GM08714 (cell line): ENCODE results near the gene RBM4.
"Not testable (repeated sequence)": the region's sequence is repeated elsewhere in the genome, so short reads cannot be mapped to it uniquely, and the experiment has no call there.

ENCODE experiments used
- H3K4me3 ChIP-seq: fragments of 200-500 bp; sonication (Bioruptor generic); 2 replicates; pipeline ENCODE4 v1.5.1; 2014; ENCODE audit warnings: mild to moderate bottlenecking, low read length, inconsistent platforms
- ZNF274 ChIP-seq: IDR thresholded peaks from 2 replicates; pipeline ENCODE4 v1.6.1; 2012; ENCODE audit warnings: mild to moderate bottlenecking, low read depth, low read length

RBM4 gene

GRCh38 chr11:66638177-66639065, at the start of gene RBM4:
Gene RBM4, plus strand, starts transcription at chr11:66638703. Its CDS starts 1,009 bp downstream, at chr11:66639712.
- no peak for TF ChIP-seq ZNF274
- peak within 1 kb of the TSS; percentile 88 for H3K4me3 ChIP-seq

DNA sequence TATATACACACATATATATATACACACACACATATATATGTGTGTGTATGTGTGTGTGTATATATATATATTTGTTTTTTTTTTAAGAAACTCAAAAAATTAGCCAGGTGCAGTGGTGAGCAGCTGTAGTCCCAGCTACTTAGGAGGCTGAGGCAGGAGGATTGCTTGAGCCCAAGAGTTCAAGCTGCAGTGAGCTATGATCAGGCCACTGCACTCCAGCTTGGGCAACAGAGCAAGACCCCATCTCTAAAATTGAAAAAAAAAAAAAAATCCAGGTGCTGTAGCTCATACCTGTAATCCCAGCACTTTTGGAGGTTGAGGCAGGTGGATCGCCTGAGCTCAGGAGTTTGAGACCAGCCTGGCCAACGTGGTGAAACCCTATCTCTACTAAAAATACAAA, 49.2 kb upstream of the RBM4 start:
- H3K4me3 ChIP-seq, result not testable (repeated sequence)

- no peak overlapping the region for H3K4me3 ChIP-seq
- TF ChIP-seq ZNF274, result no peak
Observed at GRCh38 chr11:66589996-66590675, 48.4 kb upstream of the RBM4 start.

DNA sequence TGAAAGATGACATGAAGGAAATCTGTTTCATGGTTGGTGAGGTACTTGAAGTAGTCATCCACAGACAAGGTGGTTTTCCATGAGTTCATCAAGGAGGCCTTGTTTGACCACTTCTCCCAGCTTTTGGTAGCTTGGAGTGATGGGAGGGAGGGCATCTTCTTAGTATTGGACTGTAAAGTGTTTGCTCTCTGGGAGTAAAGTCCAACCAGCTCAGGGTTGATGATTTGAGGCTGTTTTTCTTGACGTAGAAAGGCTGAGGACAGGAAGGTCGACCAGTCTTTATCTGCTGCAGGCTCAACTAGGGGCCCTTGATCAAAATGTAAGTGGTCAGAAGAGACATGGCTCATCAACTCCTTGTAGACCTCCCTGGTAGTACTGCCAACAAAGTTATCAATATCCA, 47.3 kb upstream of the RBM4 start:
- no peak for TF ChIP-seq ZNF274
- H3K4me3 ChIP-seq, result no peak overlapping the region

- H3K4me3 ChIP-seq, result peak within 1 kb of the TSS; percentile 64
- TF ChIP-seq ZNF274, result no peak
Observed at GRCh38 chr11:66592457-66593302, 45.8 kb upstream of the RBM4 start, which contains the start of the genes CCDC87 and CCS. Gene CCDC87, minus strand, starts transcription at chr11:66593063. Its CDS starts 48 bp downstream, at chr11:66593015. Gene CCS, plus strand, starts transcription at chr11:66593185. Its CDS starts 77 bp downstream, at chr11:66593262.

- TF ChIP-seq ZNF274, result no peak
- peak overlapping the region; percentile 64 for H3K4me3 ChIP-seq
Observed at GRCh38 chr11:66593303-66593635, 45.2 kb upstream of the RBM4 start.

DNA sequence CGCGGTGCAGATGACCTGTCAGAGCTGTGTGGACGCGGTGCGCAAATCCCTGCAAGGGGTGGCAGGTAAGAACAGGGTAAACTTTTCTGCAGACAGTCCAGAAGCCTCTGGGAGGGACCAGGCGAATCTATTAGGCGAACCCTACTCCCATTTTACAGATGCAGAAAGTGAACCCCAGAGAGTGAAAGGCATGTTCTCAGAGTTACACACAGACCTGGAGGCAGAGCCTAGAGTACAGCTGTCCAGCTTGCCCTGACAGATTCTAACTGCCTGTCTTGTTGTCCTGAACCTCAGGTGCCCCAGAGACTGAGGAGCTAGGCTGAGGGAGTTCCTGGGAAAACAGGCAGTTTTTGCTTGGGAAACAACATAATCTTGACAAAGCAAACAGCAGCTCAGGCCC, 44.9 kb upstream of the RBM4 start:
- no peak for TF ChIP-seq ZNF274

GRCh38 chr11:66595245-66595904, 43.1 kb upstream of the RBM4 start:
- peak overlapping the region; percentile 1; the same call in 1 of the 2 replicates for H3K4me3 ChIP-seq
- TF ChIP-seq ZNF274, result no peak

More for the DNA sequence above, 44.9 kb upstream of the RBM4 start:
- peak overlapping the region; percentile 64 for H3K4me3 ChIP-seq

GRCh38 chr11:66598993-66599392, 39.5 kb upstream of the RBM4 start:
- no peak for TF ChIP-seq ZNF274
- H3K4me3 ChIP-seq, result no peak overlapping the region

DNA sequence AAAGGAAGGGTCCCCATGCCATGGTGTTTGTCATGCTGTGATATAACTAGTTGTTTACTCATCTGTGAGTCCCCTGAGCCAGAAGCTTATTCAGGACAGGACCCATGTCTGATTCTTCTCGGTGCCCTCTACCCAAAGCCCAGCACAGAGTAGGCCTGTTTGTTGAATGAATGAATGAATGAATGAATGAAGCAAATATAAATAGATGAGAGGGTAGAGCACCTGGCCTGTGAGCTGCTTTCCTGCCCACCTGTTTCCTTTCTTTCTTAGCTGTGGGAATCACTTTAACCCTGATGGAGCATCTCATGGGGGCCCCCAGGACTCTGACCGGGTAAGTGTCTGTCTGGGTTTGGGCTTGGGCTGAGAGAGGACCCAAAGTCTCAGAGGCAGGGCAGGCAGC, 38.3 kb upstream of the RBM4 start:
- H3K4me3 ChIP-seq, result no peak overlapping the region
- no peak for TF ChIP-seq ZNF274

GRCh38 chr11:66600631-66601233, 37.8 kb upstream of the RBM4 start:
- TF ChIP-seq ZNF274, result no peak
- H3K4me3 ChIP-seq, result no peak overlapping the region

- no peak overlapping the region for H3K4me3 ChIP-seq
- no peak for TF ChIP-seq ZNF274
Observed at GRCh38 chr11:66603072-66603471, 35.4 kb upstream of the RBM4 start.

GRCh38 chr11:66604155-66604554, 34.3 kb upstream of the RBM4 start:
- H3K4me3 ChIP-seq, result no peak overlapping the region
- TF ChIP-seq ZNF274, result no peak

DNA sequence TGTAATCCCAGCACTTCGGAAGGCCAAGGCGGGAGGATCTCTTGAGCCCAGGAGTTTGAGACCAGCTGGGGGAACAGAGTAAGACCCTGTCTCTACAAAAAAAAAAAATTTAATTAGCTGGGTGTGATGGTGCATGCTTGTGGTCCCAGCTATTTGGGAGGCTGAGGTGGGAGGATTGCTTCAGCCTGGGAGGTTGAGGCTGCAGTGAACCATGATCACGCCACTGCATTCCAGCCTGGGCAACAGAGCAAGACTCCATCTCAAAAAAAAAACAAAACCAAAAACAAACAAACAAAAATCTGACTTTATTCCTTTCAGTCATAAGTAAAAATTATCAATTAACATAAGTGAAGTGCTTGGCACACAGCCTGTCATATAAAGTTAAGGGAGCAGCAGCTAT, 31.9 kb upstream of the RBM4 start:
- not testable (repeated sequence) for H3K4me3 ChIP-seq
